WI38 (cell line): ENCODE measurements around the gene MIER2.

ENCODE experiments used
- H3K4me3 ChIP-seq: 2 replicates; pipeline ENCODE4 v1.5.1; 2011; ENCODE audit warnings: low read depth, mild to moderate bottlenecking, control low read depth, low read length
- CTCF ChIP-seq: IDR thresholded peaks from 2 replicates; pipeline ENCODE4 v1.5.1; 2012; ENCODE audit warnings: low read depth, mild to moderate bottlenecking, control low read depth, low read length

The MIER2 gene

GRCh38 chr19:329876-330275 lies 14.7 kb downstream of the MIER2 start:
- no peak for TF ChIP-seq CTCF
- no peak overlapping the region for H3K4me3 ChIP-seq

GRCh38 chr19:328025-328505 lies 16.5 kb downstream of the MIER2 start:
- H3K4me3 ChIP-seq = no peak overlapping the region
- no peak for TF ChIP-seq CTCF

GRCh38 chr19:327291-328024 lies 17.1 kb downstream of the MIER2 start:
- no peak for TF ChIP-seq CTCF
- H3K4me3 ChIP-seq = no peak overlapping the region

GRCh38 chr19:326871-327270 lies 17.7 kb downstream of the MIER2 start:
- TF ChIP-seq CTCF = no peak
- H3K4me3 ChIP-seq = no peak overlapping the region

GRCh38 chr19:325937-326565 lies 18.5 kb downstream of the MIER2 start:
- no peak for TF ChIP-seq CTCF

GRCh38 chr19:325173-325936 lies 19.2 kb downstream of the MIER2 start:
- H3K4me3 ChIP-seq = no peak overlapping the region
- no peak for TF ChIP-seq CTCF

More at GRCh38 chr19:325937-326565, 18.5 kb downstream of the MIER2 start:
- H3K4me3 ChIP-seq = no peak overlapping the region
